SK-N-SH treated with all-trans-retinoic acid at 6 μM for 48 hours (cell line): ENCODE results near the gene GPR34.

ENCODE experiments used
- ATAC-seq: fragments of 200-7000 bp; cut with Tn5 transposase; 3 replicates; pipeline ENCODE4 v1.9.1; 2020; ENCODE audit warnings: mild to moderate bottlenecking, moderate library complexity
- CREB5 ChIP-seq: fragments of 250-450 bp; sonication (Bioruptor Pico); IDR thresholded peaks from 2 replicates; pipeline ENCODE4 v1.5.1; 2020; ENCODE audit warnings: low read depth, mild to moderate bottlenecking, moderate library complexity
- CSDC2 ChIP-seq: fragments of 250-450 bp; sonication (Bioruptor Pico); IDR thresholded peaks from 2 replicates; pipeline ENCODE4 v1.5.0; 2020; ENCODE audit warnings: mild to moderate bottlenecking, moderate library complexity
- CSRNP3 ChIP-seq: fragments of 250-450 bp; sonication (Bioruptor Pico); IDR thresholded peaks from 2 replicates; pipeline ENCODE4 v1.5.1; 2021; ENCODE audit warnings: mild to moderate bottlenecking, moderate library complexity
- ESRRG ChIP-seq: fragments of 250-450 bp; sonication (Bioruptor Pico); IDR thresholded peaks from 2 replicates; pipeline ENCODE4 v1.6.1; 2021; ENCODE audit warnings: mild to moderate bottlenecking
- GLIS3 ChIP-seq: fragments of 250-450 bp; sonication (Bioruptor Pico); IDR thresholded peaks from 2 replicates; pipeline ENCODE4 v1.5.0; 2020; ENCODE audit warnings: mild to moderate bottlenecking, moderate library complexity
- ISL1 ChIP-seq: fragments of 250-450 bp; sonication (Bioruptor Pico); IDR thresholded peaks from 2 replicates; pipeline ENCODE4 v2.1.2; 2022; ENCODE audit warnings: mild to moderate bottlenecking, moderate library complexity
- OSR1 ChIP-seq: fragments of 250-450 bp; sonication (Bioruptor Pico); IDR thresholded peaks from 2 replicates; pipeline ENCODE4 v1.8.0; 2022; ENCODE audit warnings: moderate library complexity, mild to moderate bottlenecking, inconsistent platforms
- PATZ1 ChIP-seq: fragments of 250-450 bp; sonication (Bioruptor Pico); IDR thresholded peaks from 2 replicates; pipeline ENCODE4 v1.8.0; 2020; ENCODE audit warnings: mild to moderate bottlenecking, moderate library complexity, borderline replicate concordance
- POU6F1 ChIP-seq: fragments of 250-450 bp; sonication (Bioruptor Pico); IDR thresholded peaks from 2 replicates; pipeline ENCODE4 v1.8.0; 2021; ENCODE audit warnings: low read depth, mild to moderate bottlenecking, moderate library complexity, borderline replicate concordance
- SNAI2 ChIP-seq: fragments of 250-450 bp; sonication (Bioruptor Pico); IDR thresholded peaks from 2 replicates; pipeline ENCODE4 v1.5.0; 2020; ENCODE audit warnings: mild to moderate bottlenecking, moderate library complexity
- TOX ChIP-seq: fragments of 250-450 bp; sonication (Bioruptor Pico); IDR thresholded peaks from 2 replicates; pipeline ENCODE4 v1.8.0; 2021; ENCODE audit warnings: mild to moderate bottlenecking, moderate library complexity, borderline replicate concordance
- ZC3H10 ChIP-seq: fragments of 250-450 bp; sonication (Bioruptor Pico); IDR thresholded peaks from 2 replicates; pipeline ENCODE4 v1.5.1; 2021; ENCODE audit warnings: mild to moderate bottlenecking, moderate library complexity
- ZFP30 ChIP-seq: fragments of 450-650 bp; formaldehyde crosslinking; IDR thresholded peaks from 2 replicates; pipeline ENCODE4 v1.5.0; 2022; ENCODE audit warnings: mild to moderate bottlenecking, moderate library complexity
- ZNF565 ChIP-seq: fragments of 450-650 bp; formaldehyde crosslinking; conservative IDR thresholded peaks from 2 replicates; pipeline ENCODE4 v1.5.0; 2020; ENCODE audit warnings: low read depth, mild to moderate bottlenecking, moderate library complexity
- ZNF70 ChIP-seq: fragments of 450-650 bp; formaldehyde crosslinking; IDR thresholded peaks from 2 replicates; pipeline ENCODE4 v1.5.0; 2020; ENCODE audit warnings: mild to moderate bottlenecking, moderate library complexity
- ZNF8 ChIP-seq: fragments of 450-650 bp; formaldehyde crosslinking; IDR thresholded peaks from 2 replicates; pipeline ENCODE4 v1.5.0; 2020; ENCODE audit warnings: mild to moderate bottlenecking, moderate library complexity

The GPR34 gene

DNA sequence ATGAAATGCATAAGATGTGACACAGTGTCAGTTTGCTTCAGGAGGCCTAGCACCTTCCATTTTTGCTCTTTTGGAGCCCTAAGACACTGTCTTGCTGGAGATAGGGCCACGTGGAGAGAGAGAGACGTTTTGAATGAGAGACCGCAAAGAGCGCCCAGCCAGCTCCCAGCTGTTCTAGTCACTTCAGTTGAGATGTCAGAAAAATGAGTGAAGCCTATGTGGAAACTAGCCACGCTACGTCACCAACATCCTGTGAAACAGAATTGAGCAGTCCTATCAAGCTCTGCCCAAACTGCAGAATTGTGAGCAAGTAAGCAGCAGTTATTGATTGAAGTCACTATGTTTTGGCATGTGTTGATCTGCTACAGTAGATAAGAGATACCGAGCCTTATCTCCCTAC lies 48.3 kb downstream of the GPR34 start:
- ATAC-seq = no peak
- TF ChIP-seq ZFP30 (CRISPR knock-in tag) (no peak), CSRNP3 (CRISPR knock-in tag) (no peak), ZNF70 (CRISPR knock-in tag) (no peak), OSR1 (no peak), ZNF565 (no peak), CREB5 (no peak), PATZ1 (CRISPR knock-in tag) (no peak), ISL1 (no peak), CSDC2 (CRISPR knock-in tag) (no peak), ESRRG (CRISPR knock-in tag) (no peak), SNAI2 (no peak), ZC3H10 (CRISPR knock-in tag) (no peak), ZNF8 (CRISPR knock-in tag) (no peak), POU6F1 (no peak)

- ATAC-seq = no peak
- TF ChIP-seq PATZ1 (CRISPR knock-in tag) (no peak), GLIS3 (no peak), ESRRG (CRISPR knock-in tag) (no peak), SNAI2 (no peak), CSDC2 (CRISPR knock-in tag) (no peak), CREB5 (no peak), TOX (CRISPR knock-in tag) (no peak)
Observed at GRCh38 chrX:41739871-41740270, 51.1 kb downstream of the GPR34 start.
